Stromal cell of bone marrow (primary cell): ENCODE results near the gene RO60.
A peak's percentile ranks its signal among the peaks of the same experiment; 100 is the strongest.
"Not testable (repeated sequence)": the region's sequence is repeated elsewhere in the genome, so short reads cannot be mapped to it uniquely, and the experiment has no call there.

Experiments
- DNase-seq: peaks from one replicate; pipeline ENCODE4 v3.0.0-alpha.2; 2012; ENCODE audit warnings: low read depth

The RO60 gene

GRCh38 chr1:193059282-193060114, at the start of gene RO60, which contains the start of gene UCHL5:
RO60 (plus strand) TSS chr1:193059612; CDS start chr1:193069055, 9,443 bp downstream.
UCHL5 (minus strand) TSS chr1:193059360; CDS start chr1:193059260, 100 bp downstream.
- DNase-seq: peak; percentile 97

GRCh38 chr1:193011406-193011805, 48.0 kb upstream of the RO60 start:
- DNase-seq: no peak

DNA sequence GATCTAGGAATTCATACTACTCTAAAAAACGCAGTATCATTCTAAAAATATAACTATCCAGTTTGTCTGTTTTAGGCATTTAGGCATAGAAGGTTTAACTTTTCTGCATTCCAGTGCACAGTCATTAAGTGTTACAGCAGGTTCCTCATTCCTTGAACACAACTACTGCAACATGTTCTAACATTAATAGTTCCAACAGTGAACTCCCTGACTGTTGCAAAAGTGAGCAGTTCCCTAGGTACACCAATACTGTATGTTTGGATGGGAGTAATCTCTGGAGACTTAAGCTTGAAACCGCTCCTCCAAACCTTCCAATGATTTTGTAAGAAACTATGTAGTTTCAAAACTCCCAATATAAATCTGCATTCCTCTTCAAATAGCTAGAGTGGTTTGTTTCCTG, 46.4 kb upstream of the RO60 start:
- peak; percentile 24 for DNase-seq

DNA sequence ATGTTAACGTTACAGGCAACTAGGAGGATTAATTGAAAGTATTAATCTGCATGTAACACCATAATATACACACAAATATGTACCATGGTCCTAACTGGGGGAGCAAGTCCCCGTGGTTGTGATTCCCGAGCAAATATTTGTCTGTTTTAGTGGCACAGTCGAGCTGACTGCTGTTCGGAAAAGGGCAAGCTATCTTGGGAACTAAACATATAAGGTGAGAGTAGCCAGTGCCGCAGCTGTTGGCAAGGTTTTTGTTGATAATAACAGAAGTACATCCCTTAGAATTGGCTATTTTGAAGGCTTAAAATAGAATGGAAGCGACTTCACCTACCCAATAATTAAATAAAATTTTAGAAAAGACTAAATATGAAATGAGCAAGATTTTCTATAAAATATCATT, 45.7 kb upstream of the RO60 start:
- no peak for DNase-seq

DNA sequence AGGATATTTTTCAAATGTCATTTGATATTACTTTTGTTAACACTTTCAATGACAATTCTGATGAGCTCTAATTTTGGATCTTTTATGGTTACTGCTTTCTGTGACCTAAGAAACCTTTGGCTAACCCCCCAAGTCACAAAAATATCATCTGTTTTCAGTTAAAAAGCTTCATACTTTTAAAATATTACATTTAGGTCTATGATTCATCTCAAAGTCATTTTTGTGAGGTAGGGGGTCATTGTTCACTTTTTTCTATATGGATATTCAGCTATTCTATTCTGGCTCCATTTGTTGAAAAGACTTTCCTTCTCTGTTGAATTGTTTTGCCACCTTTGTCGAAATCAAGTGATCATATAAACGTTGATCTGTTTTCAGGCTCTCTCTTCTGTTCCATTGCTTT, 45.0 kb upstream of the RO60 start:
- DNase-seq: no peak

GRCh38 chr1:193016788-193017187, 42.6 kb upstream of the RO60 start:
- no peak for DNase-seq

- peak; percentile 33 for DNase-seq
Observed at GRCh38 chr1:193019442-193020026, 39.9 kb upstream of the RO60 start.

- no peak for DNase-seq
Observed at GRCh38 chr1:193025218-193025617, 34.2 kb upstream of the RO60 start.

DNA sequence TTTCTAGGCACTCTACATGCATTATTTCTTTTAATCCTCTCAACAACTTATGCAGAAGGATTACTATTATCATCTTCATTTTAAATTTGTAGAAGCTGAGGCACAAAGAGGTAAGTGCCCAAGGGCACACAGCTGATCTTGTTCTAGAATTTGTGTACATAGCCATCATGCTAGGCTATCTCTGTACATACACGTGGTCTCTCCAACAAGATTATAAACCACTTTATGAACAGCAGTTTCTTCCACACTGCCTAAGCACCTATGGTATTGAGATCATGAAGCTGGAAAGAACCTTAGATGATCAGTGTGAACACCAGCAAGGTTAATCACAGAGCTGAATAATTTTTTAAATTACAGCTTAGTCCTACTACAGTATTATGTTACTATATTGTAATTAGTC, 29.1 kb upstream of the RO60 start:
- no peak for DNase-seq

- DNase-seq: no peak
Observed at GRCh38 chr1:193031431-193031830, 28.0 kb upstream of the RO60 start.

GRCh38 chr1:193032643-193033427, 26.6 kb upstream of the RO60 start:
- not testable (repeated sequence) for DNase-seq

- no peak for DNase-seq
Observed at GRCh38 chr1:193033610-193034009, 25.8 kb upstream of the RO60 start.

DNA sequence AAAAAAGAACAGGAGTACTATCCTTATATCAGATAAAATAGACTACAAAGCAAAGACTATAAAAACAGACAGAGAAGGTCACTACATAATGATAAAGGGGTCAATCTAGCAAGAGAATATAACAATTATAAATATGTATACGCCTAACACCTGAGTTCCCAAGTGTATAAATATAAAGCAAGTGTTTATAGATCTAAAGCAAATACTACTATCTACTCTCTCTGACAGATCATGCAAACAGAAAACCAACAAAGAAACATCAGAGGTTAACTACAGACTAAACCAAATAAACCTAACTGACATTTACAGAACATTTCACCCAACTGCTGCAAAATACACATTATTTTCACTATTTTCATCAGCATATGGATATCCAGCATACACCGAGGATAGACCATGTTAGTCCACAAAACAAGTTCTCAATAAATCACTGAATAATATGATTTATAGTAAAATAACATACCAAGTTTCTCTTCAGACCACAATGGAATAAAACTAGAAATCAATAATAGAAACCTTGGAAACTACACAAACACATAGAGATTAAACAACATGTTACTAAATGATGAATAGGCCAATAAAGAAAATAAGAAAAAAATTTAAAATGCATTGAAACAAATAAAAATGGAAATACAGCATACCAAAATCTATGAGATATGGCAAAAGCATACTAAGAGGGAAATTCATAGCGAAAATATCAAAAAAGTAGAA, 22.9 kb upstream of the RO60 start:
- DNase-seq: no peak

GRCh38 chr1:193040011-193040410, 19.4 kb upstream of the RO60 start:
- DNase-seq: no peak

- no peak for DNase-seq
Observed at GRCh38 chr1:193042766-193043691, 16.4 kb upstream of the RO60 start.

GRCh38 chr1:193048913-193049312, 10.5 kb upstream of the RO60 start:
- not testable (repeated sequence) for DNase-seq

GRCh38 chr1:193054169-193054675, 5.2 kb upstream of the RO60 start:
- DNase-seq: no peak

DNA sequence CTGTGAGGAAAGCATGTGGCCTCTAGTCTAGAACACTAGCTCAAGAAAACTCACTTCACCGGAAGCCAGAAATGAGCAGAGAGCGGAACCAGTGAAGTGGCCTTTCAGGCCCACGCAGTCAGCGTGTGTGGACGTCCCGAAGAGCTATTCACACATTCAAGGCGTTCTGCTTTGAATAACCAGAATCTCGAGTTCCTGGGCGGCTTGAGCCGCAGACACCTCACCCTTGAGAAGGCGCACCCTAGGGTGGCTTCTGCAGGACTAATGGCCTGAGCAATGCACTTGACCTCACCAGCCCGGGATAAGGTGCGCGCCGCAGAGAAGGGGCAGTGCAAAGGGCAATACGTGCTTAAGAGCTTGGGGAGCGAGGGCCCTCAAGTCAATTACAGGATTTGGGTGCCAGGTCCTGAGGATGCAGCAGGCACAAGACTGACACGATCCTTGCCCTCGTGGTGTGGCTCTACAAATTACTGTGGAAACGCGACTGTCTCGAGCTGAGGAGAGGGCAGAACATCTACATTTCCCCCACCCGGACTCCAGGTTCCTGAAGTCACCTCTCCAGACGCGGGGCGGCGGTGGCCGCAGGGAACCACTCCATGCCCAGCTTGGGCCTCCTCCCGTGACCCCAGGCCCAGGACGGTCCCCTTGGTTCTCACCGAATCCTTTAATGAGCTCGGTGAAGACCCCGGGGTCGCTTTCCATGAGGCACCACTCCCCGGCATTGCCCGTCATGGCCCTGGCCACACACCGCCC, 707 bp upstream of the RO60 start:
- DNase-seq: no peak

DNA sequence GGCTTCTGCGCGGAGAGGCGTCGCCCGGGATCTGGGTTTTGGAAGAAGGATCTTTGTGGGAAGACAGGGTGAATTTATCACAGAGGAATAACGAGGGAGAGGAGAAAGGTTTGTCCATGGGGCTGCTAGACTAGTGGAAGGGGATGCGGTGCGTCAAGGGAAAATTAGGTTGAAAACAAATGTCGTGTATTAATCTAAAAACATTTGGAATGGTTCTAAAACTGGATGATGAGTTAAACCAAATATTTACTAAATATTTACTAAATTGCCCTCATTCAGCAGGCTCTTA, 647 bp downstream of the RO60 start:
- no peak for DNase-seq

DNA sequence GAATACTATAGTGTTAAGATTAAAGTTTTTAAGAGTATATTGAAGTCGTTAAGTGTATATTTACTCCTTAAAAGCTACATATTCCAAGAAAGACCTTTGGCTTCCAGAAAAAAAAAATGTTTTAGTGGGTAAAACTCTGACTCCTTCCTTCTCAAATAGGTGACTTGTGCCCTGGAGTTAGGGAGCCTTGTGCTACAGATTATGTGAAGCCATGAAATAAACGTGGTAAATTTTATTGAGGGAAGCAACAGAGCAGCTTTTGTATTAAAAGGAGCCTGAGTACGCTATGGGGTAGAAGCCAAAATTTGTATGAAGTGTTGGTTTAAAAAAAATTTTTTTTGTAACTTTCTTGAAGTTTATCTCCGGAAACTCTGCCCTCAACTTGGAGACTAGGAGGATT, 994 bp downstream of the RO60 start:
- DNase-seq: no peak
